GM12874 (cell line): ENCODE data around the gene BRCA2.

Experiments
- TF ChIP-seq, protein P1 (sequence below): IDR thresholded peaks from 2 replicates; pipeline ENCODE4 v1.5.1; 2011; ENCODE audit warnings: low read depth, mild to moderate bottlenecking, control low read depth, low read length, moderate library complexity; ENCODE audit not compliant: insufficient read depth

BRCA2 gene

GRCh38 chr13:32330441-32330840 lies 15.1 kb downstream of the BRCA2 start:
- TF ChIP-seq, protein P1, sequence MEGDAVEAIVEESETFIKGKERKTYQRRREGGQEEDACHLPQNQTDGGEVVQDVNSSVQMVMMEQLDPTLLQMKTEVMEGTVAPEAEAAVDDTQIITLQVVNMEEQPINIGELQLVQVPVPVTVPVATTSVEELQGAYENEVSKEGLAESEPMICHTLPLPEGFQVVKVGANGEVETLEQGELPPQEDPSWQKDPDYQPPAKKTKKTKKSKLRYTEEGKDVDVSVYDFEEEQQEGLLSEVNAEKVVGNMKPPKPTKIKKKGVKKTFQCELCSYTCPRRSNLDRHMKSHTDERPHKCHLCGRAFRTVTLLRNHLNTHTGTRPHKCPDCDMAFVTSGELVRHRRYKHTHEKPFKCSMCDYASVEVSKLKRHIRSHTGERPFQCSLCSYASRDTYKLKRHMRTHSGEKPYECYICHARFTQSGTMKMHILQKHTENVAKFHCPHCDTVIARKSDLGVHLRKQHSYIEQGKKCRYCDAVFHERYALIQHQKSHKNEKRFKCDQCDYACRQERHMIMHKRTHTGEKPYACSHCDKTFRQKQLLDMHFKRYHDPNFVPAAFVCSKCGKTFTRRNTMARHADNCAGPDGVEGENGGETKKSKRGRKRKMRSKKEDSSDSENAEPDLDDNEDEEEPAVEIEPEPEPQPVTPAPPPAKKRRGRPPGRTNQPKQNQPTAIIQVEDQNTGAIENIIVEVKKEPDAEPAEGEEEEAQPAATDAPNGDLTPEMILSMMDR = no peak

GRCh38 chr13:32334671-32335070 lies 19.4 kb downstream of the BRCA2 start:
- TF ChIP-seq, protein P1 = no peak

DNA sequence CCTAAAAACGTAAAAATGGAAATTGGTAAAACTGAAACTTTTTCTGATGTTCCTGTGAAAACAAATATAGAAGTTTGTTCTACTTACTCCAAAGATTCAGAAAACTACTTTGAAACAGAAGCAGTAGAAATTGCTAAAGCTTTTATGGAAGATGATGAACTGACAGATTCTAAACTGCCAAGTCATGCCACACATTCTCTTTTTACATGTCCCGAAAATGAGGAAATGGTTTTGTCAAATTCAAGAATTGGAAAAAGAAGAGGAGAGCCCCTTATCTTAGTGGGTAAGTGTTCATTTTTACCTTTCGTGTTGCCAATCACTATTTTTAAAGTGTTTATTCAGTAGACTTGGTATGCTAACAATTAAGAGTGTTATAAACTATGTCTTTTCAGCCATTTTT lies 25.6 kb downstream of the BRCA2 start:
- TF ChIP-seq, protein P1 = no peak

GRCh38 chr13:32347651-32348050 lies 32.3 kb downstream of the BRCA2 start:
- TF ChIP-seq, protein P1 = no peak

DNA sequence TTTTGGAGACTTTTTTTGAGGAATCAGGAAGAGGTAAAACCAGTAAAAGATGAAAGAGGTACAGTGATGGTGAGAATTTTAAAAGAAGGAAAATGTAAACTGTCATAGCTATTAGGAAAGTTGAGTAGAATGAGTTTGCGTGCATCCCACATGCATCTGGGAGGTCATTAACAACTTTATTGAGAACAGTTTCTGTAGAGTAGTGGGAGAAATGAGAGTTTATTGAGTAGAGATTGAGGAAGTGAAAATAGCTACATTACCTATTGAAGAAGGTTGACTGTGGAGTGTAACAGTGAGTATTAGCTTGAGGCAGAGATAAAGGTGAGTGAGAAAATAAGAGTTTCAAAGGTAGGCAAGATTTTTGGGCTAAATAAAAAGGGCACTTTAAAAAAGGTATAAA lies 38.7 kb downstream of the BRCA2 start:
- TF ChIP-seq, protein P1 = no peak

- TF ChIP-seq, protein P1 = no peak
These were observed 47.3 kb downstream of the BRCA2 start for GRCh38 chr13:32362574-32362973.

DNA sequence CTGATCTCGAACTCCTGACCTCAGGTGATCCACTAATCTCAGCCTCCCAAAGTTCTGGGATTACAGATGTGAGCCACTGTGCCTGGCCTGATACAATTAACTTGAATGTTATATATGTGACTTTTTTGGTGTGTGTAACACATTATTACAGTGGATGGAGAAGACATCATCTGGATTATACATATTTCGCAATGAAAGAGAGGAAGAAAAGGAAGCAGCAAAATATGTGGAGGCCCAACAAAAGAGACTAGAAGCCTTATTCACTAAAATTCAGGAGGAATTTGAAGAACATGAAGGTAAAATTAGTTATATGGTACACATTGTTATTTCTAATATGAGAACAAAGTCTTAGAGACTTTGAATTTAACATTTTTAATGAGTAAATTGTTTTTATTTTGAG lies 55.5 kb downstream of the BRCA2 start:
- TF ChIP-seq, protein P1 = no peak
